Activated T-helper 1 cell treated with anti-CD3 and anti-CD28 coated beads, Interleukin-12 subunit alpha, Interleukin-12 subunit beta, Interleukin-2, Interleukin-4 antibody, amounts not matched to agents 30 ng/mL and 10 ng/mL and 1 ng/mL, durations not matched to agents 14 hours and 24 hours and 36 hours (primary cell): ENCODE data around the gene MAPK14. TPM values are rescaled to one million over a fixed set of nuclear protein-coding genes. Genes with fewer than 3 reads are reported as not detected.
A peak's percentile ranks its signal among the peaks of the same experiment; 100 is the strongest.

ENCODE experiments used
- DNase-seq: peaks from one replicate; pipeline ENCODE4 v3.0.0; 2021; ENCODE audit warnings: low spot score
- H3K27ac Mint-ChIP-seq: one replicate; pipeline ENCODE4 v1.8.0; 2021; ENCODE audit warnings: mild to moderate bottlenecking, mixed read lengths
- H3K27me3 Mint-ChIP-seq: one replicate; pipeline ENCODE4 v1.8.0; 2022; ENCODE audit warnings: mild to moderate bottlenecking, moderate library complexity, mixed read lengths; ENCODE audit not compliant: insufficient read depth
- H3K36me3 Mint-ChIP-seq: one replicate; pipeline ENCODE4 v1.8.0; 2021; ENCODE audit warnings: low read depth, mixed read lengths
- H3K4me1 Mint-ChIP-seq: one replicate; pipeline ENCODE4 v1.8.0; 2021; ENCODE audit warnings: low read depth, mixed read lengths
- H3K4me3 Mint-ChIP-seq: one replicate; pipeline ENCODE4 v1.8.0; 2021; ENCODE audit warnings: mild to moderate bottlenecking, moderate library complexity, mixed read lengths
- H3K9me3 Mint-ChIP-seq: one replicate; pipeline ENCODE4 v1.8.0; 2021; ENCODE audit warnings: mixed read lengths
- intact Hi-C: fragments of 100-400 bp; cut with micrococcal nuclease; formaldehyde crosslinking; loops from one replicate; pipeline ENCODE4 v1.15.1; 2024
- total RNA-seq: library from RNA; stranded (reverse); gene quantifications from 2 replicates; pipeline ENCODE4 v1.2.3, GENCODE V29; 2022

MAPK14 gene
- total RNA-seq, 1 donor from 2014 or later, result 41.3 TPM

DNA sequence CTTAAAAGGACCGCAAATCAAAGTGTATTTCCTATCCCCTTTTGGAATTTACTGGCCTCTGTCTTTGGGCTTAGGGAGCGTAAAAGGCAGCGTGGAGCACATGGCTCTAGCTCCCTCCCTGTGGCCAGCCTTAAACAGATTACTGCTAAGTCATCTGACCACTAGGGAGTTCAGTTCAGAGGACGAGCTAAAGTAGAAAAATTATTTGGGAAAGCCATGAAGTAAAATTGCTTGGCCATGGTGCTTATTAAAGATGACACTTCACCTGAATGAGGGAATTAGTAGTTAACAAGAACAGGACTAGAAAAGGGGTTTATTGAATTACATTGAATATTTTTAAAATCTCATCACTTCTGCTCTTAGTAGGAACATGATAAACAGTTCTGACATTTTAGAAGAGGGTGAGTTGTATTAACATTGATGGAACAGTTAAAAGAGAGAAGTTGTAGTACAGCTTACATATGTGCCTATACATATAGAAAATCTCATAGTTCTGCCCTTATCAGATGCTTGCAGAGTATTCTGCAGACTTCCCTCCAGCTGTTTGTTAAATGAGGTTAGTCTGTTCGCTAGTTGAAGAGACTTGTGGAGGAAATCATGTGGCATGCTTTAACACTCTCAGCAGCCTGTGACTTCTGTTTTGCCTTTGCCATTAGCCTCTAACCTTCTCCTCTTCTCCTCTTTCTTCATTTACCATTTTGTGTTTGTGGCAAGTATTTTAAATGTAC, 71.5 kb downstream of the MAPK14 start:
- Mint-ChIP-seq H3K4me3 (no peak overlapping the region), H3K4me1 (peaks cover 35% of the 10 kb centered on the region), H3K36me3 (peaks cover 21% of the 10 kb centered on the region), H3K9me3 (no peaks in the 10 kb centered on the region), H3K27me3 (no peaks in the 10 kb centered on the region), H3K27ac (no peak overlapping the region)
- intact Hi-C loops, result no loop called here
- DNase-seq, result no peak

DNA sequence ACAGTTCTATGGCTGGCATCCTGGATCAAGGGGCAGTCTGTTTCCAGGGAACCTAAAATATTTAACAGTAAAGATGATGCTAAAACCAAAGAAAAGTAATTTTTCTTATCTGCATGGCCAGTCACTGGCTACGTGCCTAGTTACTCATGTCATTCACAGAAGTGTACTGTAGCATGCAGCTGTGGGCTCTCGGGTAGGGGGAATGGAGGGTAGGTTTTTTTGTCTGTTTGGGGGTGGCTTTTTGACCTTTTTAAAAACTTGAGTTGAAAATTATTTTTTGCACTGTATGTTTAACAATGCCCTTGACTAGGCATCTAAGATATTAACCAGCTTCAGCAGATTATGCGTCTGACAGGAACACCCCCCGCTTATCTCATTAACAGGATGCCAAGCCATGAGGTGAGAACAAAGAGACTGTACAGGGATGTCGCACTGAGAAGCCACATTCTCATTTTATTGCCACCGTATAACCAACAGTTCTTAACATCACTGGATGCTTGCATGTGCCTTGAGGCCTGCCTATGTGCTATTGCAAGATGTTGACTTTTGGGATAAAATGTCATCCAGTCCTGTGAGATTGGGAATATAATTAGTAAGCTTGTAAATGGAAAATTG, 72.4 kb downstream of the MAPK14 start:
- Mint-ChIP-seq H3K9me3 (no peaks in the 10 kb centered on the region), H3K4me1 (peaks cover 29% of the 10 kb centered on the region), H3K27me3 (no peaks in the 10 kb centered on the region), H3K36me3 (peaks cover 22% of the 10 kb centered on the region), H3K4me3 (no peak overlapping the region), H3K27ac (no peak overlapping the region)
- no peak for DNase-seq
- intact Hi-C loops, result no loop called here

DNA sequence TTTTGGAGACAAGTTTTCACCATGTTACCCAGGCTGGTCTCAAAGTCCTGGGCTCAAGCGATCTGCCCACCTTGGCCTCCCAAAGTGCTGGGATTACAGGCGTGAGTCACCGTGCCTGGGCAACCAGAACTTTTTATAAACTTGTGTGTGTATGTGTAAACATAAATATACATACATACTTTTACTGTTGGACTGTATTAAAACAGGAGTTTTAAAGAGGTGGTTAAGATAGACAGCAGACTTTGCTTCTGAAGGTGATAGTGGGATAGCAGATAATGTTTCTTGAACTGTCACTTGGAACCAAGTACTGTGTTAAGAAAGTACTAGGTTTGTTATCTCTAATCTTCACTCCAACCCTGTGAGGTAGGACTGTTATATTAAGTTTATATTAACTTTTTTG, 74.1 kb downstream of the MAPK14 start:
- H3K36me3 Mint-ChIP-seq, result peaks cover 24% of the 10 kb centered on the region
- peaks cover 19% of the 10 kb centered on the region for H3K4me1 Mint-ChIP-seq
- H3K27ac Mint-ChIP-seq, result no peak overlapping the region
- no peaks in the 10 kb centered on the region for H3K27me3 Mint-ChIP-seq
- H3K9me3 Mint-ChIP-seq, result no peaks in the 10 kb centered on the region
- DNase-seq, result no peak
- no peak overlapping the region for H3K4me3 Mint-ChIP-seq
- intact Hi-C loops, result no loop called here

DNA sequence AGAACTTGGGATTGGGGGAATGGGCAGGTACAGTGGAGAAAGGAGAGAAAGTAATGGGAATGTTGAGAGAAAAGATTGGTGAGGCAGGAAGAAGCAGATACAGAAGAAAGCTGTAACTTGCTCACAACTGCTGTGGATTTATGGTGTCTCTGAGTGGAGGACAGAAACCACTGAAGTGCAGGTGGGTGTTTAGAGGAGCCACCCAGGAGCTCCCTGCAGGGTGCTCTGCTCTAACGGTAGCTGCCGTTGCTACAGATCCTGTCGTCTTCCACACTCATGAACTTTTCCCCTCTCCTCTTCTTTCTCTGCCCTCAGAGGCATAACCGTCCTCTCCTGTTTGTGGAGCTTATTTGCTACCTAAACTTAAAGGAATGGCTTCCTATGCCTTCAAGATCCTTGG, 75.2 kb downstream of the MAPK14 start:
- intact Hi-C loops, result no loop called here
- Mint-ChIP-seq H3K36me3 (peaks cover 32% of the 10 kb centered on the region), H3K4me1 (peaks cover 27% of the 10 kb centered on the region), H3K27me3 (no peaks in the 10 kb centered on the region), H3K9me3 (no peaks in the 10 kb centered on the region), H3K27ac (peak overlapping the region; percentile 13), H3K4me3 (no peak overlapping the region)
- no peak for DNase-seq

DNA sequence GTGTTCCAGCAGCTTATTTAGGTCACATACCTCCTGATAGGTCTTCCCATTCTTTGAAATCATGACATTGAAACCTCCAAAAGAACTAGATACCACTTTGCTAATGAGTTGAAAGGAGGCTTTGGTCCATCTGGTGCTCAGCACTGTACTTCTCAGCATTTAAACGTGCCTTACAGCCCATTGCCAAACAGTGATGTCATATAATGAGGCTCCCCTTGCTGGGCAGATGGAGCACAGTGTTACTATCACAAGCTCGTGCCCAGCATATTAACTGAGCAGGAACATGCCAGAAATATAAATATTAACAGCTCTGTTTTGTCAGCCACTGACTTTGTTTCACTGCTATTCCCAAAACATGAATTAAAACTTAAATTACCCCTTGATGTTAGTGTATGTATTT, 77.2 kb downstream of the MAPK14 start:
- intact Hi-C loops, result no loop called here
- no peak for DNase-seq

DNA sequence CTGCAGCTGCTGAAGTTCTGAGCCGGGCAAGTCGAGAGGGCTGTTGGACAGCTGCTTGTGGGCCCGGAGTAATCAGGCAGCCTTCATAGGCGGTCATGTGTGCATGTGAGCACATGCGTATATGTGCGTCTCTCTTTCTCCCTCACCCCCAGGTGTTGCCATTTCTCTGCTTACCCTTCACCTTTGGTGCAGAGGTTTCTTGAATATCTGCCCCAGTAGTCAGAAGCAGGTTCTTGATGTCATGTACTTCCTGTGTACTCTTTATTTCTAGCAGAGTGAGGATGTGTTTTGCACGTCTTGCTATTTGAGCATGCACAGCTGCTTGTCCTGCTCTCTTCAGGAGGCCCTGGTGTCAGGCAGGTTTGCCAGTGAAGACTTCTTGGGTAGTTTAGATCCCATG, 81.5 kb downstream of the MAPK14 start:
- no peaks in the 10 kb centered on the region for H3K9me3 Mint-ChIP-seq
- no peaks in the 10 kb centered on the region for H3K27me3 Mint-ChIP-seq
- intact Hi-C loops, result no loop called here
- DNase-seq, result no peak
- H3K36me3 Mint-ChIP-seq, result peaks cover 43% of the 10 kb centered on the region
- H3K27ac Mint-ChIP-seq, result peak overlapping the region; percentile 84
- peaks cover 49% of the 10 kb centered on the region for H3K4me1 Mint-ChIP-seq
- peak overlapping the region; percentile 45 for H3K4me3 Mint-ChIP-seq

More for the DNA sequence above, 77.2 kb downstream of the MAPK14 start:
- Mint-ChIP-seq H3K4me1 (peaks cover 34% of the 10 kb centered on the region), H3K9me3 (no peaks in the 10 kb centered on the region), H3K27ac (no peak overlapping the region), H3K27me3 (no peaks in the 10 kb centered on the region), H3K36me3 (peaks cover 41% of the 10 kb centered on the region), H3K4me3 (no peak overlapping the region)

DNA sequence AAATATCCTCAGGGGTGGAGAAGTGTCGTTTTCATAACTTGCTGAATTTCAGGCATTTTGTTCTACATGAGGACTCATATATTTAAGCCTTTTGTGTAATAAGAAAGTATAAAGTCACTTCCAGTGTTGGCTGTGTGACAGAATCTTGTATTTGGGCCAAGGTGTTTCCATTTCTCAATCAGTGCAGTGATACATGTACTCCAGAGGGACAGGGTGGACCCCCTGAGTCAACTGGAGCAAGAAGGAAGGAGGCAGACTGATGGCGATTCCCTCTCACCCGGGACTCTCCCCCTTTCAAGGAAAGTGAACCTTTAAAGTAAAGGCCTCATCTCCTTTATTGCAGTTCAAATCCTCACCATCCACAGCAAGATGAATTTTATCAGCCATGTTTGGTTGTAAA, 82.4 kb downstream of the MAPK14 start:
- intact Hi-C loops, result no loop called here
- DNase-seq, result no peak
- H3K27ac Mint-ChIP-seq, result no peak overlapping the region

DNA sequence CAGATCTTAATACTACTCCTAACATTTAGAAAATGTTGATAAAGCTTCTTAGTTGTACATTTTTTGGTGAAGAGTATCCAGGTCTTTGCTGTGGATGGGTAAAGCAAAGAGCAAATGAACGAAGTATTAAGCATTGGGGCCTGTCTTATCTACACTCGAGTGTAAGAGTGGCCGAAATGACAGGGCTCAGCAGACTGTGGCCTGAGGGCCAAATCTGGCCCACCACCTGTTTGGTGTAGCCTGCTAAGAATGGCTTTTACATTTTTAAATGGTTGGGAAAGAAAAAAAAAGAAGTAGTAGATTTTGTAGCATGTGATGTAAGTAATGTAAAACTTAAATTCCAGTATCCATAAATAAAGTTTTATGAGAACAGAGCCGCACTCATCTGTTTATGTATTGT, 83.3 kb downstream of the MAPK14 start:
- H3K36me3 Mint-ChIP-seq, result peaks cover 38% of the 10 kb centered on the region
- H3K4me3 Mint-ChIP-seq, result no peak overlapping the region
- DNase-seq, result no peak
- no peaks in the 10 kb centered on the region for H3K9me3 Mint-ChIP-seq
- H3K4me1 Mint-ChIP-seq, result peaks cover 63% of the 10 kb centered on the region
- H3K27me3 Mint-ChIP-seq, result no peaks in the 10 kb centered on the region
- intact Hi-C loops, result no loop called here
- no peak overlapping the region for H3K27ac Mint-ChIP-seq

More for the DNA sequence above, 82.4 kb downstream of the MAPK14 start:
- Mint-ChIP-seq H3K36me3 (peaks cover 42% of the 10 kb centered on the region), H3K4me1 (peaks cover 57% of the 10 kb centered on the region), H3K4me3 (no peak overlapping the region), H3K9me3 (no peaks in the 10 kb centered on the region), H3K27me3 (no peaks in the 10 kb centered on the region)

DNA sequence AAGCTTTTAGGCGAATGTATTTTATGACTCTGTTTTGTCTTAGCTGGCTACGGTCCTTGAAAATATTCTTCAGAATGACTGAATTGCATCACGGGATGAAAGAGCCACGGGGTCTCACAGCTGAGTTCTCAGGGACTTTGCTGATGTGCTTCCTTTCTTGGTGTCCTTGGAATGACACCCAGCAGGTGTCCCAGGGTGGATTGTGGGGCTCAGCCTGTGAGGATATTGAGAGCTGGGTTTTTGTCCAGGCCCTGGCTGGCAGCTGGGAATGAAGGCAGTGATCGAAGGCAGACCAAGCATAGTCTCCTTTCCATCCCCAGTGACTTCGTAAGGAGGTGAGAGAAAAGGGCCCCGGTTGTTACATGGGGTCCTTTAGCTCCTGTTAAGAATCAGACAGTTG, 83.9 kb downstream of the MAPK14 start:
- Mint-ChIP-seq H3K27ac (no peak overlapping the region), H3K4me1 (peaks cover 70% of the 10 kb centered on the region)
- DNase-seq, result no peak

DNA sequence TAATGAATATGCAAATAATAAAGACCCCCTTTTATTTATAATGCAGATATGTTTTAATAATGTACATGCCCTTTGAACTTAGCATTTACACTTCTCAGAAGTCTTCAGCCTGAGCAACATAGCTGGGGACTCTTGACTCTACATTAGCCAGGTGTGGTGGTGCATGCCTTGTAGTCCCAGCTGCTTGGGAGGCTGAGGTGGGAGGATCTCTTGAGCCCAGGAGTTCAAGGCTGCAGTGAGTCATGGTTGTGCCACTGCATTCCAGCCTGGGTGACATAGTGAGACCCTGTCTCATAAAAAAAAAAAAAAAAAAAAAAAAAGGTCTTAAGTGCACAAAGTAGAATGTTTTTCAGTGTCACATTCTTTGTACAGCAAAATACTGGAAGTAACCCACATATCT, 85.4 kb downstream of the MAPK14 start:
- DNase-seq, result no peak
- Mint-ChIP-seq H3K27me3 (no peaks in the 10 kb centered on the region), H3K9me3 (no peaks in the 10 kb centered on the region), H3K36me3 (peaks cover 44% of the 10 kb centered on the region), H3K4me3 (no peak overlapping the region), H3K27ac (no peak overlapping the region), H3K4me1 (peaks cover 75% of the 10 kb centered on the region)
- intact Hi-C loops, result no loop called here

More for the DNA sequence above, 83.9 kb downstream of the MAPK14 start:
- H3K27me3 Mint-ChIP-seq, result no peaks in the 10 kb centered on the region
- peaks cover 42% of the 10 kb centered on the region for H3K36me3 Mint-ChIP-seq
- intact Hi-C loops, result no loop called here
- no peaks in the 10 kb centered on the region for H3K9me3 Mint-ChIP-seq
- no peak overlapping the region for H3K4me3 Mint-ChIP-seq

DNA sequence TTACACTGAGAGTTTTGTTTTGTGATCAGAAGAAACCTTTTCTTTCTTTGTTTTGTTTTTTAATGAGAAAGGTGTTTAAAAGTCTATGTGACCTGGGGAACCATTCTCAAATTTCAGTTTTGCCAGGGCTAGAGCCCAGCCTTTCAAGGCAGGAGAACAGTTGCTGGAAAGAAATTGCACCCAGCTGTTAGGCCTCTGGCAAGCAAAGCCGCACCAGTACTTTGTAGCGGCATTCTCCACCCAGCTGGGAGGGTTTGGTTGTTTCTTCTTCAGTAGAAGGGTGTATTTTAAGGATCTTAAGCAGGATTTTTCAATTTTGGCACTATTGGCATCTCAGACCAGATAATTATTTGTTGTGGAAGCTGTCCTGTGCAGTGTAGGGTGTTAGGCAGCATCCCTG, 86.1 kb downstream of the MAPK14 start:
- no peaks in the 10 kb centered on the region for H3K9me3 Mint-ChIP-seq
- intact Hi-C loops, result no loop called here

DNA sequence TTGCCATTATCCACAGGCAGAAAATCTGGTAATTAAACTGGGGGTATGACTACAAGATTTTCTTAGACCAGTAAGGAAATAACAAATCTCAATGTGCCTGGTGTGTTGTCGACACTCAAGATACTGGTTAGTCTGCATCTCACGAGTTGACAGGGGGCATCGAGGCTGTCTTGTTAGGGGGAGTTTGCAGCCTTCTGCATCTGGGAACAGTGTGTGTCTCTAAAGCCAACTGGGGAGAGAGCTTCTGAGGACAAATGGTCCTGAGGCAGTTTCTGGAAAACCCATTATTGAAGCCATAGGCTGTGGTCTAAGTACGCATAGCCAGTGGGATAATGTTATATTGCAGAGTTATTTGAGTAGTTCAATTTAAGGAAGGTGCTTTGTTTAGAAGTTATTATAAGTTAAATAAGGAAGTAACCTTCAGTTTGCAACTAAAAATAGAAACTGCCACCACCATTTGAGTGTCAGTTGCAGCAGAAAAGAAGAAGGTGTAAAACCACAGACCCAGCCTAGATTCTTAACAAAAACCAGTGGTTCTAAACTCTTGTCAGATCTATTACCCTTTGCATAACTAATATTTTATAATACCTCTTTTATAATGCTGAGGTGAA, 87.3 kb downstream of the MAPK14 start:
- peak overlapping the region; percentile 57 for H3K4me3 Mint-ChIP-seq
- intact Hi-C loops, result no loop called here
- DNase-seq, result no peak
- H3K27me3 Mint-ChIP-seq, result no peaks in the 10 kb centered on the region
- peaks cover 41% of the 10 kb centered on the region for H3K36me3 Mint-ChIP-seq
- H3K27ac Mint-ChIP-seq, result peak overlapping the region; percentile 89
- H3K4me1 Mint-ChIP-seq, result peaks cover 75% of the 10 kb centered on the region
- no peaks in the 10 kb centered on the region for H3K9me3 Mint-ChIP-seq

More for the DNA sequence above, 86.1 kb downstream of the MAPK14 start:
- Mint-ChIP-seq H3K27me3 (no peaks in the 10 kb centered on the region), H3K4me1 (peaks cover 75% of the 10 kb centered on the region), H3K27ac (no peak overlapping the region), H3K36me3 (peaks cover 43% of the 10 kb centered on the region), H3K4me3 (no peak overlapping the region)
- DNase-seq, result no peak

DNA sequence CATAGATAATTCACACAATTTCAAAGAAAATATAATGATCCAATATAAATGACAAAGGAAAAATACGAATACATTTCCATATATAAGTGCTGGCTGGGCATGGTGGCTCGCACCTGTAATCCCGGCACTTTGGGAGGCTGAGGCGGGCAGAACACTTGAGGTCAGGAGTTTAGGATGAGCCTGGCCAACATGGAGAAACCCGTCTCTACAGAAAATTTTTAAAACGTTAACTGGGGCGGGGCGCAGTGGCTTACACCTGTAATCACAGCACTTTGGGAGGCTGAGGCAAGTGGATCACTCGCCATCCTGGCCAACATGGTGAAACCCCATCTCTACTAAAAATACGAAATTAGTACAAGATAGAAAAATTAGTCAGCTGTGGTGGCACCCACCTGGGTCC, 87.8 kb downstream of the MAPK14 start:
- Mint-ChIP-seq H3K9me3 (no peaks in the 10 kb centered on the region), H3K4me3 (no peak overlapping the region), H3K27me3 (no peaks in the 10 kb centered on the region), H3K27ac (peak overlapping the region; percentile 52), H3K4me1 (peaks cover 75% of the 10 kb centered on the region), H3K36me3 (peaks cover 38% of the 10 kb centered on the region)
- intact Hi-C loops, result no loop called here
- no peak for DNase-seq
